A673 (cell line): ENCODE measurements around the gene PFKP. TPM values are rescaled to one million over a fixed set of nuclear protein-coding genes. Genes with fewer than 3 reads are reported as not detected.

ENCODE experiments used
- BruUV-seq: library from RNA; stranded (reverse); fragments of 400-500 nt; replicated peaks from 2 replicates; lab custom pipeline; 2021; lab: Mats Ljungman, UMichigan
- CTCF ChIA-PET: fragments of 300-600 bp; sonication (Branson Sonifier 250); formaldehyde crosslinking; loops from one replicate; lab custom pipeline; 2022; ENCODE audit warnings: antibody characterized with exemption; lab: Charles Lee
- POLR2A ChIA-PET: fragments of 300-600 bp; sonication (Branson Sonifier 250); formaldehyde crosslinking; loops from one replicate; lab custom pipeline; 2022; ENCODE audit warnings: antibody characterized with exemption; ENCODE audit not compliant: low non-redundant PET; lab: Charles Lee
- DNase-seq: peaks from one replicate; pipeline ENCODE4 v3.0.0-alpha.2; 2015; ENCODE audit warnings: low spot score
- H3K27ac ChIP-seq: fragments of 200-600 bp; sonication (generic); 2 replicates; pipeline ENCODE4 v1.5.1; 2016; ENCODE audit warnings: mixed run types, low read depth, mild to moderate bottlenecking, mixed read lengths, antibody characterized with exemption, low read length; ENCODE audit not compliant: poor library complexity, severe bottlenecking
- H3K27me3 ChIP-seq: fragments of 200-600 bp; sonication (generic); replicated peaks from 2 replicates; pipeline ENCODE4 v1.6.1; 2017; ENCODE audit warnings: mixed run types, low read depth, mild to moderate bottlenecking, mixed read lengths, antibody characterized with exemption, low read length; ENCODE audit not compliant: insufficient read depth, poor library complexity
- H3K36me3 ChIP-seq: fragments of 200-600 bp; sonication (generic); 2 replicates; pipeline ENCODE4 v1.6.1; 2016; ENCODE audit warnings: mixed run types, mild to moderate bottlenecking, mixed read lengths, antibody characterized with exemption, low read length; ENCODE audit not compliant: insufficient read depth, poor library complexity, severe bottlenecking
- H3K4me1 ChIP-seq: fragments of 200-600 bp; sonication (generic); 2 replicates; pipeline ENCODE4 v1.6.1; 2017; ENCODE audit warnings: mixed run types, mild to moderate bottlenecking, mixed read lengths, antibody characterized with exemption, low read length; ENCODE audit not compliant: insufficient read depth, poor library complexity, severe bottlenecking
- H3K4me3 ChIP-seq: fragments of 200-600 bp; sonication (generic); 2 replicates; pipeline ENCODE4 v1.5.1; 2016; ENCODE audit warnings: low read depth, mixed run types, mild to moderate bottlenecking, mixed read lengths, low read length; ENCODE audit not compliant: poor library complexity, severe bottlenecking
- H3K9me3 ChIP-seq: fragments of 200-600 bp; sonication (generic); 2 replicates; pipeline ENCODE4 v1.6.1; 2016; ENCODE audit warnings: mixed run types, low read depth, mild to moderate bottlenecking, mixed read lengths, antibody characterized with exemption, low read length; ENCODE audit not compliant: poor library complexity, severe bottlenecking
- CTCF ChIP-seq: fragments of 300-800, 200-600 bp; sonication (generic); conservative IDR thresholded peaks from 2 replicates; pipeline ENCODE4 v1.5.1; 2017; ENCODE audit warnings: low read depth, mild to moderate bottlenecking, antibody characterized with exemption, low read length, moderate library complexity, mixed read lengths
- EZH2 ChIP-seq: fragments of 200-600 bp; sonication (generic); IDR thresholded peaks from 2 replicates; pipeline ENCODE4 v1.6.1; 2017; ENCODE audit warnings: borderline replicate concordance, low read depth, mild to moderate bottlenecking, mixed read lengths, antibody characterized with exemption, low read length; ENCODE audit not compliant: poor library complexity, severe bottlenecking
- intact Hi-C: fragments of 100-400 bp; cut with micrococcal nuclease; formaldehyde crosslinking; loops from one replicate; pipeline ENCODE4 v1.10.0; 2022; ENCODE audit not compliant: unreplicated experiment
- total RNA-seq: library from RNA; stranded (reverse); gene quantifications from 2 replicates; pipeline ENCODE4 v1.2.3, GENCODE V29; 2021

The PFKP gene
- total RNA-seq, 1 experiment from 2014 or later: 232 TPM

GRCh38 chr10:3165196-3165595 lies 97.8 kb downstream of the PFKP start:
- Histone ChIP-seq H3K36me3 (peaks cover 53% of the 10 kb centered on the region), H3K4me1 (no peaks in the 10 kb centered on the region), H3K27ac (no peak overlapping the region), H3K9me3 (no peaks in the 10 kb centered on the region), H3K4me3 (no peak overlapping the region), H3K27me3 (no peaks in the 10 kb centered on the region)
- POLR2A ChIA-PET: no interaction called here
- no TSS peak for BruUV-seq
- intact Hi-C loops: no loop called here
- CTCF ChIA-PET: interaction anchor here (0.6 kb wide), 1 partner anchor 44 kb away, joined by 9 read pairs; no protein-coding TSS in a partner anchor
- TF ChIP-seq CTCF: no peak
- TF ChIP-seq EZH2: no peak
- no peak for DNase-seq

GRCh38 chr10:3166496-3167290 lies 99.3 kb downstream of the PFKP start:
- no TSS peak for BruUV-seq
- Histone ChIP-seq H3K9me3 (no peaks in the 10 kb centered on the region), H3K4me3 (no peak overlapping the region), H3K4me1 (no peaks in the 10 kb centered on the region), H3K27ac (no peak overlapping the region), H3K36me3 (peaks cover 53% of the 10 kb centered on the region), H3K27me3 (no peaks in the 10 kb centered on the region)
- POLR2A ChIA-PET: no interaction called here
- intact Hi-C loops: no loop called here
- no peak for DNase-seq
- no peak for TF ChIP-seq CTCF
- TF ChIP-seq EZH2: no peak
- CTCF ChIA-PET: no interaction called here

GRCh38 chr10:3167611-3168330 lies 100.4 kb downstream of the PFKP start:
- no peak for TF ChIP-seq CTCF
- TF ChIP-seq EZH2: no peak
- DNase-seq: no peak
- H3K27me3 ChIP-seq: no peaks in the 10 kb centered on the region
- BruUV-seq: no TSS peak
- intact Hi-C loops: no loop called here
- H3K9me3 ChIP-seq: no peaks in the 10 kb centered on the region
- H3K27ac ChIP-seq: no peak overlapping the region
- ChIA-PET POLR2A (no interaction called here), CTCF (no interaction called here)
- no peak overlapping the region for H3K4me3 ChIP-seq
- H3K36me3 ChIP-seq: peaks cover 47% of the 10 kb centered on the region
- H3K4me1 ChIP-seq: no peaks in the 10 kb centered on the region
